Inferior parietal cortex (tissue), 1 donor: ENCODE measurements around the gene HMGCLL1.

Source experiments
- DNase-seq: peaks from one replicate; pipeline ENCODE4 v3.0.0-alpha.2; 2016; ENCODE audit errors: extremely low spot score

HMGCLL1 gene

DNA sequence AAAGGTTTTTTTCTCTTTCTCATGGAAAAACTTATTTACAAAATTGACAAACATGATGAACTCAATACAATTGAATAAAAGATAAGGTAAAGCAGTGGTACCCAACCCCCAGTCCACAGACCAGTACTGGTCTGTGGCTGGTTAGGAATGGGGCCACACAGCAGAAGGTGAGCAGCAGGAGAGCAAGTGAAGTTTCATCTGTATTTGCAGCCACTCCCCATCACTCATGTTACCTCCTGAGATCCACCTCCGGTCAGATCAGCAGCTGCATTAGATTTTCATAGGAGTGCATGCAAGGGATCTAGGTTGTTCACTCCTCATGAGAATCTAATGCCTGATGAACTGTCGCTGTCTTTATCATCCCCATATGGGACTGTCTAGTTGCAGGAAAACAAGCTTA is 47.5 kb downstream of the HMGCLL1 start:
- no peak for DNase-seq

DNA sequence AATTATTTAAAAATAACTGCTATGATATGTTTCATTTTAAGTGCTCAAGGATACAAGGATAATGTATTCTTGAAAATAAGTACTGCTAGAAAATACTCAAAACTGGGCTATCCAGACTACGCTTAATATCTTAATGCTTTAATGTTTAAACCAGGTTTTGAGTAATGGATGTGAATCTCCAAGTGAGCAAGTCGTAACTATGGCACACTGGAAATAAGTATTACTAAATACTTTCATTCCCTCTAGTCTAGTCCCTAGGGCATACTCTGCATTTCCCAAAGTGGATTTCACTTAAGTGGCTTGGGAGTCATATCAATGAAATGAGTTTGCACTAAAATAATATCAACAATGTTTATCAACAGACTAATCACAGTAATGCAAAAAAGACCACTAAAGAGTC is 48.1 kb downstream of the HMGCLL1 start:
- no peak for DNase-seq

DNA sequence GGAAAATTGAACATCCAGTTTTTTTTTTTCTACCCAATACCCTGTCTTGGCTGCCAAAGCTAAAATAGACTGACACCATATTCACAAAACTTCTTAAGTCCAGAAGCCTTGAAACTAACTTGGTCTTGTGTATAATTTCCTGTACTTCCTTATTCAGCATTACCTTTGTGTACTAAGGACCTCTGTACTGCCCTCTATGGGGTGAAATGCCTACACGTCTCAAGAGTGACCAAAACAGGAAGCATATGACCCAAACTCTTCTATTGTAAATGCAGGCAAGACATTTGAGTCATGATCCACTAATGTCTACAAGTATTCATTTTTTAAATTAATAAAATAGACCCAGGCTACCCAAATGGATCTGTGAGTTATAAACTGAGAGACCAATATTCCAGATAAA is 50.4 kb downstream of the HMGCLL1 start:
- no peak for DNase-seq

DNA sequence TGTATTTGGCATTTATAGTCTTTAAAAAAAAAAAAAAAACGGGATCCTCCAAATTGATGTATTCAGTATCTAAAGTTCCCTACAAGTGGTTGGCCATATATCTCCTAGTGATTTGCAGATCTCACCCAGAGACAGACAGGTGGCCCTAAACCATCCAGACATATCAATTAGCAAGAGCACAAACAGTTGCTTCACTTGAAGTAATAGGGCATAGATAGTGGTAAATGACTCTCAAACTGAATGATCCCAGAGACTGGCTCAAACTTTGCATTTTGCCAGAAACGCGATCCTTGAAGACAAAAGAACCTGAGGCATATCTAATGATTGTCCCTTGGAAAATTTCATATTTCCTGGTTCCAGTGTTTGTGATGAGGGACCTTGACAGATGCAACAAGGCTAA is 54.6 kb downstream of the HMGCLL1 start:
- DNase-seq: no peak

DNA sequence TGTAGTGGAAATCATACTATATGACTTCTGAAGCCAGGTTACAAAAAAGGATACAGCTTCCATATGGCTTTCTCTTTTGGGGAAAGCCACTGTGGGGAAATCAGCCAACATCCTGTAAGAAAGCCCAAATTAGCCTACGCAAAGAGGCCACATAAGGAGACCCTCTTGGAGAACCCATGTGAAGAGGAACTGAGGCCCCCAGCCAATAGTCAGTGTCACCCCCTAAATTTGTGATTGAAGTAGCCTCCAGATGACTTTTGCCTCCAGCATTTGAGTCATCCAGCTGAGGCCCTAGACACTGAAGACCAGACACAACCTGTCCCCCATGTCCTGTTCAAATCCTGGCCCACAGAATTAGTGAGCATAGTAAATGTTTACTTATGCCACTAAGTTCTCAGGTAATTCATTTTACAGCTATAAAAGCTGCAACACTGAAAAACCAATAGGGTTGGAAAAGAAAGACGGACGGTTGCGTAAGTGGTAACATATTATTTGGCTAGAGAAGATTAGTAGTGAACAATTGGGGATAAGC is 60.4 kb downstream of the HMGCLL1 start:
- no peak for DNase-seq

DNA sequence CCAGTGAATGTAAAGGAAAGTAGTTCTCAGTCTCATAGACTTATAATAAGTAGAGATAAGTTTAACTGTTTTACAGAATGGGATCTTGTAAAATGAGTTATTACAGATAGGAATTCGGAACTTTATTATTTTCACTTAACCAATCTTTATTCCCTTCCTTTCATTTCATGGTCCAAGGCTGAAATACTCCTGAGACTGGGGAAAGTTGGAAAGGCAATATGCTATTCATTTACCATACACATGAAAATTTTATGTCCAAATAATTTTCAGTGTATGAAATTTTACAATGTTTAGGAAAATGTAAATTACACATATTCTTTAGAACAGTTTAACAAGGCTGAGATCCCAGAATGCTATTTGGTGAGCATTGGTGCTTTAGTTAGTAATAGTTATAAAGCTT is 62.3 kb downstream of the HMGCLL1 start:
- DNase-seq: no peak

DNA sequence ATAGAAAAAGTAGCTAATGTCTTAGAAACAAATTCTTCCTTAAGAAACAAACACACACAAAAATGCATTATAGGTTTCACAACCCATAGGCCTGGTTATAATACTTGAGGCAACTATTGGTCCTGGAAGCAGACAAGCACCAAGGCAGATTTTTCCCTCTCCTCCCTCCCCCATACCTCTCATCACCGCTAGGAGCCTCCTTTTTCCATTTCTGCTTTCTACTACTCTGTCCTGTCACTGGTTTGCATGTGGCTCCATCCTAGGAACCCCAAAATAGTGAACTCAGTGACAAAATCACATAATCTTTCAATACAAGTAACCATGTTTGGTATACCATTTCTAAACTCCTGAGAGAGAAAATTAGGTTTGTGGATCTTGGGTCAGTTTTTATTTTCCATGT is 66.1 kb downstream of the HMGCLL1 start:
- DNase-seq: no peak

DNA sequence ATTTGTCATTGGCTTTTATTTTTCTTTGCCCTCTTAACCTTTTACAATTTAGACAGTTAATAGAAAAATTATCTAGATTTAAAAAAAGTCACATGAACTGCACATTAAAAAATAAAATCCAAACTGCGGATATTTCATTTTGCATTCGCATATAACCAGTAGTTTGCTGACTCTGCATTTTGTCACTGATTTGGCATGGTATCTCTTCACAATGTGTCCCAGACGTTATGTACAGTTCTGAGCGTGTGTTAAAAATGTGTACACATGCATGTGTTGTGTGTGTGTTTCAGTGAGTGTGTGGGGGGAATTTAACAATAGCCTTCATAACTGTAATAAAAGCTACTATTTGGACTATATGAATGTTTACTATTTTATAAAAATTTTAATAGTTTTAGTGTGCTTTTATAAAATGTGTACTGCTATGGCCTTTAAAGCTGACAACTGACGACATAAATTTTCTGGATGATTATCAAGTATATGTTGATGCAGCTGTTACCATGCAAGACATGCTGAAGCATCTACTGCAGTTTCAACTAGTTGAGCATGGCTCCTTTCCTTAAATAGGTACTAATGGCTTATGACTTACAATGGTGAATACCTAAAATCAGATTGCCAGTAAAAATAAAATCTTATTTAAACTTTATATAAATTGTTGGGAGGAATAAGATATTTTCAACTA is 67.7 kb downstream of the HMGCLL1 start:
- no peak for DNase-seq

DNA sequence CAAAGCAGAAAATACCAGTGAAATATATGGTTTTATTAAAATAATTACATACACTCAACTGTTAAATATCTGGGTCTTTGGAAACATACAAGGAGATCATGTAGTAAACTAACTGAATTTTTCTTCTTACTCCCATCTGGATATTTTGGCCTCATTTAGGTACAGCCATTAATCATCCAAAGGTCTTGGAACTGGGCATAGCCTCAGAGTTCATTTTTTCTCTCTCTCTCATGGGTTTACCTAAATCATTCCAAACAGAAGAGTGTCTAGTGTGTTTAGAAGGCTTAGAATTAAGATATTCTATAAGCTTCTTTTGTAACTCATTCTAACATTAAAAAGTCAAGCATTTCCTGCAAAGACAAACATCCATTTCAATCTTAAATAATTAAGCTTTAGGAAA is 79.4 kb downstream of the HMGCLL1 start:
- no peak for DNase-seq

DNA sequence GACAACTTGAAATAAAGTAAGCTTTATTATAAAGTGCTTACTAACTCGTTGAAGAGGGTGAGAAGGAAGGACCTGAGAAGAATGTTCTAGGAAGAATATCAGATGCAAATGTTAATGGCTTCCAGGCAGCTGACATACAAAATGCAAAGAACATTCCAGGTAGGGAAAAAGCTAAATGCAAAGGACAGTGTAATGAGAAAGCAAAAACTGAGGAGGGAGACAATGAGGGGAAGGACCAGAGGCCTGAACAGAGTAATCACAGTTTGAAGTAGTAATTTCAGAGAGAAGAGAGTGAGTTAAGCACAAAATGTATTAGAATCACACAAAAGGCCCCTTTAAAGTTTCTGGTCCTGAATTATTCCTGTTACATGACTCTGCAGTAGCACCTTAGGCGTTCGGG is 81.3 kb downstream of the HMGCLL1 start:
- DNase-seq: no peak

DNA sequence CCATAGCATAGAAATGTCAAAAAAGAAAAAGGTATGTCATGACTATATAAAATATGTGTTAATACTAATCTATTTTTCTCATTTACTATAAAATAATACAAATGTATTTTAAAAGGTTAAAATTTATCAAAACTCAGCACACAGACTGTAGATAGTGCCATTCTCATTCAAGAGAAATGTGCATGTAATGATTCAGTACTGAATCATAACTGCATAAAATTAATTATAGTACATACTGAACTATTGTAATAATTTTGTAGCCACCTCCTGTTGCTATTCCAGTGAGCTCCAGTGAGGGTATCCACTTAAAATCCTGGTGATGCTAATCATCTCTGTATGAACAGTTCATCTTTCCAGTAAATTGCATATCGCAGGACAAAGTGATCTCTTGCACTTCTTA is 82.8 kb downstream of the HMGCLL1 start:
- DNase-seq: no peak

DNA sequence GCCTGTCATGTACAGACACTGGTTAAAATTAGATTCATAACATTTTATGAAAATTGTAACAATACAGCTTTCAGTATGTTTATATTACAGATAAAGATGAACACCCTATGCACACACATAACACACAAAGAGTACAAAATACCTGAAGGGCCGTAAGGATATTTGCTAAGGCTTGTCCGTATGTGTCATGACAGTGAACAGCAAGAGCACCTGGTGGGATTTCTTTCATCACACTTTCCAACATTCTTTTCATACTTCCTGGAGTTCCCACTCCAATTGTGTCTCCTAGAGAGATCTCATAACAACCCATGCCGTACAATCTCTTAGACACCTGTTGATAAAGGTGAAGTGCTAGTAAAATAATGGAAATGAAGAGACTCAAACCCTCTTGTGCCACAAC is 83.7 kb downstream of the HMGCLL1 start:
- no peak for DNase-seq

DNA sequence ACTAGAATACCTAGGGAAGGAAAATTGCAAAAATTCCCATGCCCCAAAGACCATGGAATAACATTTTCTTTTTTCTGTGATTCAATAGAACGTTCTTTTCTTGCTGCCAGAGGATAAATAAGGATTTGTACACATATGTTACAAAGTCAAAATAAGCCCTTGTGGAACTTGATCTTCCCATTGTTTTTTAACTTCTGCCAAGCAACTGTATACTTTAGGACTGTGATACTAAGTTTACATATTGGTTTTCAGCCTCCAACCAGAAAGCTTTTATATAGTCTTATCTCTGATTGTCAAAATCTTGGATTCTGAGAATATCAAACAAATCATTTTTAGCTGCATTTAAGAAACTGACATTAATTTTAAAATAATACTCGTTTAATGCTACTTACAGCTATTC is 84.6 kb downstream of the HMGCLL1 start:
- no peak for DNase-seq

DNA sequence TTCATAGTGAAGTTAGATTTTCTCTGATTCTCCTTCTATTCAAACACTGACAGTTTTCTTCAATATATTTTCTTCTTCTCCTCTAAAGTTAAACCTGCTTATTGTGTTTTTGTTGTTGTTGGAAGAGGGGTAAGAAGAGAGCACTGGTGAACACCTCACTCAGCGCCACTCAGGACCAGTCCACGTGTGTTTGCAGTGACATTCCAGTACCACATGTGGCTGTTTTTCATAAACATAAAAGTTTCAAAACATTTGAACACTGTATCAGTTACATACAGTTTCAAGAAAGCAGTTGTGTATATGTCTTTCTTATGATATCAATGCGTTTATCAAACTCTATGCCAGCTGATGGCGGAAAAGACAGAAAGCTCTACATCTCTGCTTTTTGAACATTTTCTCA is 86.7 kb downstream of the HMGCLL1 start:
- no peak for DNase-seq

DNA sequence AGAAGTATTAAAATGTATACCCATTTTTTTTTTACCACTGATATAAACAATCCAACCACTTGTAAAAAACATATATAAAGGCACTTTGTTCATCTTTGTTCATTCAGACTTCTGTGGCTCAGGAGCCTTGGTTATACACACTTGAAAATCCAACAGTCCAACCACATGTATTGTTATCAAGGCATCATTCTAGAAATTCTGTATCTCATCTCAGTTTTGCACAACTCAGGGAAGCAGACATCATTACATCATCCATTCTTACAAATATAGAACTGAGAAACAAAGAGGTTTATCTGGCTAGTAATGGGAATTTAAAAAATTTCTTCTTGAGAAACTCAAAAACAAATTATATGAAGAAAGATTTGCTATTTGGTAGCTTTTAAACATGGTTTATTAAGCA is 88.1 kb downstream of the HMGCLL1 start:
- DNase-seq: no peak

DNA sequence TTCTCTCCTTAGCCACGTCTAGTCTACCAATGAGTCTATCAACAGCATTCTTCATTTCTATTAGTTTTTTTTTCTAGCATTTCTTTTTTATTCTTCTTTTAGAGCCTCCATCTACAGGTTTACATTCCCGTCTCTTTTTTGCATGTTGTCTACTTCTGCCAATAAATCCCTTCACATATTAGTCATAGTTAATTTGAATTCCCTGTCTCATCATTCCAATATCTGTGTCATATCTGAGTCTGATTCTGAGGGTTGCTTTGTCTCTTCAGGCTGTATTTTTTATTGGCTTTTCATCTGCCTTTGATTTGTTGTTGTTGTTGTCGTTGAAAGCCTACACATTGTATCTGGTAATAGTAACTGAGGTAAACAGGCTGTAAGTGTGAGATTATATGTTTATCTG is 104.6 kb downstream of the HMGCLL1 start:
- DNase-seq: no peak

DNA sequence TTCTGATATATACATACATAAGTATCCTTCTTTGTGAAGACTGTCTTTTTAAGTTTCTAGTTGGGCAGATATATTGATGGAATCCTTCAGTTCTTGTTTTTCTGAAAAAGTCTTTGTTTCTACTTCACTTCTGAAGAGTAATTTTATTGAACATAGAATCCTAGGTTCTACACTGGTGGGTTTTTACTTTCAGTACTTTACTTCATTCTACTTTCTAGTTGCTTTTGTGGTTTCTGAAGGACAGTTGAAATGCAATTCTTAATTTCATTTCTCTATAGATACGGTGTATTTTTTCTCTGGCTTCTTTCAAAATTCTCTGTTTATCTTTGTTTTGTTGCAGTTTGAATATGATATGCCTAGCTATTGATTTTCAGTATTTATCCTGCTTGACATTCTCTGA is 105.3 kb downstream of the HMGCLL1 start:
- DNase-seq: no peak

DNA sequence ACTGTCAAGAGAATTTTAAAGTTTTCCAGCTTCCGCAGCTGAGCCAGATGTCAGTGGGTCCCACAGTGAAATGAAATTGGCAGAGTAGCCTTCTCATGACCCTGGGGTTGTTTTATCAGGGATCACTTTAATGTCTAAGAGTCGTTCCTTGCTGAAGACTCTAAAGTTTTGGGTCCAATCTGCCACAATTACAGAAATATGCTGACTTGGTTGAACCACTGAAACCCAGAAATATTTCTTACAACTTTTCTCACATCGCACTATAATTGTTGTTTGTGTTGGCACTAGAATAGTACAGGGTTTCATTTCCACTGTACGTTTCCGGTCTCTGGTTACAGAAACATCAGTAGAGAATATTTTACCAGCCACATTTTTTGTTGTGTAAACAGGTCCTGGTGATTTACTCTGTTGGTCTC is 109.0 kb downstream of the HMGCLL1 start:
- DNase-seq: no peak

DNA sequence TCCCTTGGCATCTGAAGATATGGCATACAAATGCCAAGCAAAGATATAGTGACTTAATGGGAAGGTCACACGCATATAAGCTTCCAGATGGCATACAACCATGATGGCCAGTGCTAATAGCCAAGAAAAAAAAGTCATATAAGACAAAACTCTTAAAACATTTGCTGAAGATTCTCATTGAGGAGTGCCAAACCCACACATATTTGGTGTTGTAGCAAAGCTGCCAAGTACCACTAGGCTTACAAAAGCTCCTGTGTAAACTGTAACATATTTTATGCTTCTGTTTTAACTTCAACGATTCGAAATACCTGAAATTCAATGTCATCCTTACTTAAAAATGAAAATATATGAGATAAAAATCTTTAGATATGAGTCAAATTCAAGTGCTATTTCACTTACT is 123.0 kb downstream of the HMGCLL1 start:
- no peak for DNase-seq

DNA sequence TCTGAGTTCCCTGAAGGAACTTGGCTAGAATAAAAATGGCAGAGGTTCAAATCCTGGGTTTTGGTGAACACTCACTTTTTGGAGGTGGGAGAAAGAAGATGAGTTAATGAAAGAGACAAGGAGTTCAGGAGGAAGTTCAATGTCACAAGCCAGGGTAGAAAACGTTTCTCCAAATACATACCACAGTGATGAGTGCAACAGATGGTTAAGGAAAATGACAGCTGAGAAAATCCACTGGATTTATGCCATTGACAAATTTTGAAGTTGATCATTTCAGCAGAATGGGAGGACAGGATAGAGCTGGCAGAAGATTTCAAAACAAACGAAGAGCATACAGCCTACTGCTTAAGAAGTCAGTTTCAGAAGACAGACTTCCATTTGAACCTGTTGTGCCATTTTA is 129.0 kb downstream of the HMGCLL1 start:
- DNase-seq: no peak

DNA sequence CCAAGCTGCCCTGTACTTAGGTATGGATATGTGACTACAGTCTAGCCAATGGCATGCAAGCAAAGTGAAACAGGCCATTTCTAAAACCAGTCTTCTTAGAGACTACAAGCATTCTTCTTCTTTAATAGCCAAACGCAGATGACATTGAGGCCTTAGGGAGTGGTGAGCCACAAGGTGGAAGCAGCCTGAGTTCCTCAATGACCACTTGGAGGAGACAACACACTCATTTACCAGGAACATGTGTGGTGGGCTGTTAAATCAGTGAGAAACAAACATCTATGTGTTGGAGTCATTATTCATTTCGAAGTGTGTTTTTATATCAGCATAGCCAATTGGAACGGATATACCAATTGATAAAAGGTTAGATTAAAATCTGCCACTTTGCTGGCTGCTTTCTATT is 129.8 kb downstream of the HMGCLL1 start:
- DNase-seq: no peak

DNA sequence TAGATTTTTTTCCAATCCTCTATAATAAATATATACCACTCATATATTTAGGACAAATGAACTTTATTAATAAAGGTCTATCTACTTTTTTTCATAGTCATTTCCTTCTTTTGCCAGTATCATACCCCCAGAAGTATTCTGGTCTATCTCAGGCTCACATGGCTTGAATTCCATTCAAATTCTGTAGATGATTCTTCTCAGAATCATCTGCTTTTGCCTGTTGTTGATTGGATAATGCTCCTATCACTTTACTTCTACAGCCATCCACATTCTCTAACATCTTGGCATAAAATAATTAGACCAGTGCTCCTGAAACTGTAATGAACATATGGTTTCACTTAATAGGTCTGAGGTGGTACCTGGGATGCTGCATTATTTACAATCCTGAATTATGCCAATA is 130.5 kb downstream of the HMGCLL1 start:
- DNase-seq: no peak

DNA sequence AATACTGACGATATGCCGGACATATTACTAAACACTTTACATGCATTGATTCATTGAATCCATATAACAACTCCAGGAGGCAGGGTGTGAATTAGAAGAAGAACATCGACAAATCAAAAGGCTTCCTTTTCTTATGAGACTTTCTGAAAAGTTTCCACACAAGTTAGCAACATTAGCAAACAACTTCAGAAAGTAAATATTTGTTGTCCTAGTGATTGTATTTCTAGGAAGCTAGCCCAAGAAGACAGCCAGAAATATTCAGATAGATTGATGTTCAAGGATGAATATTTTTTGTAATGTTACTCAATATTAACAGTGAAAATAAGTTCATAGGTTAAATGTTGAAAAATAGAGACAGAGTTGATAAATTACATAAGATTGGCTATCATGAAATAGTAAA is 131.1 kb downstream of the HMGCLL1 start:
- no peak for DNase-seq

DNA sequence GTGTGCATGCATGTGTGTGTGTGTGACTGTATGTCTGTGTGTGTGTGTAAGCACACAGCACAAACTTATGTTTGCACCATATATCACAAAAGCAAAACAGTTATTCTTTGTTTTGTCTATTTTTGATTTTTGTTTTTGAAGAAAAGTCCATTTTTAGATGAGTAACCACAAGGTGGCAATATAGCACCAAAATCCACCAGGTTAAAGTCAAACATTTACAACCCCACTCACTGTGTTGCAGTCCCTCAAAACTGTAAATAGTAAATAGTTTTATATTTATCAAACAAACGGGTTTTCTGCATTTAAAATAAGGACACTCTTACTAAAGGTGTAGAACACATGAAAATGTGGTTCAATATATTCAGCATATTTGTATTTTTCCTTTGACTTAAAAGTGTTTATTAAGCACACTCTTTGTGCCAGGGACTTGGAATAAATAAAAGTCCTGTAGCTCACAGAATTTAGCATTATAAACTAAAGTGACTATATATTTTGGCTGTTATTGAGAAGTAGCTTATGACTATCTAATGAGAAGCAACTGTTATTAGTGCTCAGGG is 133.3 kb downstream of the HMGCLL1 start:
- peak; percentile 68 for DNase-seq
